GM19035 (cell line): ENCODE measurements around the gene SLC43A3.
"Not testable (repeated sequence)": the region's sequence is repeated elsewhere in the genome, so short reads cannot be mapped to it uniquely, and the experiment has no call there.

Source experiments
- ATAC-seq: cut with Tn5 transposase; IDR thresholded peaks from one replicate; pipeline ENCODE4 v1.9.1; 2021; ENCODE audit not compliant: unreplicated experiment

Gene SLC43A3

DNA sequence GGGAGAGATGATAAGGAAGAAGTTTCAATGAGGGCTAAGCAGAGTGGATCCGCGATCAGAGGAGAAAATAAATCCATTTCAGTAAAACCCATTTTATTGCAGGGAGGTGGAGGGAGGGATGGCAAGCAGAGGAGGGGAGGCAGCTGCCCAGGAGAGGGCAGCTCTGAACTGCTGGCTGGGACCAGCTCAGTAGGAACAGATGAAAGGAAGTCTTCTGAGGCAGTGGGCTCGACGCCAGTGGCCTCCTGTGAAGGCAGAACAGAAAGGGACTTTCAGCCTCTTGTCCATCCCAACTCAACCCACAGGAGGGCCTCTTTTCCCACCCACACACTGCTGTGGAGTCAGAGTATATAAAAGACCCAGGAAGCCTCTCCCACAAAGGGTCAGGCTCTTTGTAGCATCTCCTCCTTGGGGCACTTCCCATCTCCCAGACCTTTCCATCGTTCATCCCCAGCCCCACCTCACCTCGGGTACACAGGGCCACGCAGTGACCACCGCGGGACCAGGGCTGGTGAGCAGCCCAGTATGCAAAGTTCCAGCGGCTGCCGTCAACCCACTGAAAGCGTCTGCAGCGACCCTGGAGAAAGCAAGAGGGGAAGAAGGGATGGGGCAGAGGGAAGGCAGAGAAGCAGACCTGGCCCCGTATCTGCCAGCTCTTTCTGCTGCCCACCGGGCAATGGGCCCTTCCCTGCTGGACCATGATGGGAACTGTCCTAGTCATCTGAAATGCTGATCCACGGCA, 39.5 kb downstream of the SLC43A3 start:
- ATAC-seq: no peak

GRCh38 chr11:57386178-57386940, 40.6 kb downstream of the SLC43A3 start:
- no peak for ATAC-seq

DNA sequence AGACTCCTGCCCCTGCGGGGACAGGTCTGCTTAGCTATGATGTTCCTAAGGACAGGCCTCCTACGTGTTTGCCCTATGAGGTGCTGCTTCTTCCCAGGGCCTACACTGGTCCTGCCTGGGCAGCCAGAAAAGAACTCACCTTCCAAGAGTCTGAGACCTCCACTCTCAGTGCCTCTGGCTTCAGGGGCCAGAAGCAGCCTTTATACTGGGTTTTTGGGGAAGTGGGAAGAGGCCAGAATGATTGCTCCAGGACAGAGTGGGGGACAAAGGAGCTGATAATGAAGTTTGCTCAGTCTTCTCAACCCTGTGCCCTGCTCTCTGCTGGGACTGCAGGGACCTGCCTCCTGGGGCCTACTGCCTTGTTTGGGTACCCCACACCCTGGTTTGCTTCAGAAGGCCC, 45.9 kb downstream of the SLC43A3 start, which contains the start of gene PRG3:
TSS of gene PRG3 (minus strand) at position 176 of the 400 bp plus-strand sequence. CDS start 442 bp downstream, outside the sequence.
- ATAC-seq: no peak

GRCh38 chr11:57379732-57380131, 47.2 kb downstream of the SLC43A3 start:
- ATAC-seq: no peak

DNA sequence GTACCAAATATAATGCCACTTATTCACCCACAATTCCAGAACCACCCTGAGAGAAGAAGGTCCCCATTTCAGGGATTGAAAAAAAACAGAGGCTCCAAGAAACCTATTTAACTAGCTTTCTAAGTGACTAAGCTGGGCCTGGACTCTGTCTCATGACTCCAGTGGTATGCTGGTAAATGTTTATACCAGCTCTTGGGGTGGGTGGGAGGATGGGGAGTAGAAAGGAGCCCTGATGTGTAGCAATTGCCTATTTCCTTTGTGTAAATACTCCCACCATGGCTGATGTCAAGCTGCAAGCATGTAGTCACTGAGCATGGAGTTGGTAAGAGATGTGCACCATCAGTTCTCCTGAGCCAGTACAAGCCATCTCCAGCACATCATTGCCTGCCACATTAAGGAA, 48.7 kb downstream of the SLC43A3 start:
- ATAC-seq: no peak

GRCh38 chr11:57377107-57377506, 49.8 kb downstream of the SLC43A3 start:
- no peak for ATAC-seq

- no peak for ATAC-seq
Measured at GRCh38 chr11:57376095-57377090, 50.5 kb downstream of the SLC43A3 start.

GRCh38 chr11:57375490-57375889, 51.4 kb downstream of the SLC43A3 start:
- ATAC-seq: no peak

- ATAC-seq: no peak
Measured at GRCh38 chr11:57374966-57375365, 52.0 kb downstream of the SLC43A3 start.

- ATAC-seq: no peak
Measured at GRCh38 chr11:57373146-57373545, 53.8 kb downstream of the SLC43A3 start.

DNA sequence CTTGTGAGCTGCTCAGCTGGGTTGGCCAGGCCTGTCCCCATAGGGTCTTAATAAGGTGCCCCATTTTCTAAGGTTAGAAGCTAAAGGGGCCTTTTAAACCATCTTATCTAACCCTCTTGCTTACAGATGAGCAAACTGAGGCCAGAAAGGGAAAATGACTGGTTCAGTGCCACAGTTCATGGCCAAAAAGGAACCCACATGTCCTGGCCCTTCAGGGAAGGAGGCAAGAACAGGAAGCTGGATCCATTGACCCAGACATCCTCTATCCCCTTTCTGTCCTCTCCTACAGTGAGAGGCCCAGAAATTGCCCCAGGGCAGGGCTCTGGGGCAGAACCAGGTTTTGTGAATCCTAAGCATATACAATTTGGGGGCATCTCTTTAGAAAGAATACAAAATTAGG, 56.0 kb downstream of the SLC43A3 start:
- ATAC-seq: no peak

GRCh38 chr11:57370251-57370650, 56.7 kb downstream of the SLC43A3 start:
- ATAC-seq: no peak

- ATAC-seq: no peak
Measured at GRCh38 chr11:57368845-57369232, 58.1 kb downstream of the SLC43A3 start.

DNA sequence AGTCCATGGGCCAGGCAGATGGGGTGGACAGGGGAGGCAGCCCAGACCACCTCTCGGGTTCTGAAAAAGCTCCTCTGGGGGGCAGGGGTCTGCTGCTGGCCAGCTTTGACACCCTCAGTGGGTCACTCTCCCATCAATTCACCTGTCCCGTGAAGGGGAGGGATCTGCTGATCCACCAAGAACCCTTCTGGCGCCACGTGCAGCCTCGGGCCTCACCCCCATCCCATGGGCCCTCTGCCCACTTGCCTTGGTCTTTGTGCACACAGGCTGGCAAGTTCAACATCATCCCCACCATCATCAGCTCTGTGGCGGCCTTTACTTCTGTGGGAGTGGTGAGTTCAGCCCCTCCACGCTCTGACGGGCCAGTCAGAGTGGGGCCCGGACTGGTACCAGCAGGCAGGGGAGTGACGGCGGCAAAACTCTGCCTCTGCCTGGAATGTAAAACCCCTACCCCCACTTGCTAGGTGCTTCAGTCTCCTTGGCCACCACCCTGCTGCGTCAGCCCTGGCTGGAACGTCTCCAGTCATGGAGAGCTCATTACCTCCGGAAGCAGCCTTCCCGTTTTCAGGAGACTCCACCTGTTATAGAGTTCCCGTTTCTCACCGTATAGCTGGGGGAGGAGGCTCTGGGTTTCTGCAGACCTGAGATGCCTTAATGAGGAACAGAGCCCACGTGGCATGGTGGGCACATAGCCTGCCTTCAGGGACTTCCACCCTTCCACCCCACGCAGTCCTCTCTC, 58.6 kb downstream of the SLC43A3 start:
- ATAC-seq: no peak

DNA sequence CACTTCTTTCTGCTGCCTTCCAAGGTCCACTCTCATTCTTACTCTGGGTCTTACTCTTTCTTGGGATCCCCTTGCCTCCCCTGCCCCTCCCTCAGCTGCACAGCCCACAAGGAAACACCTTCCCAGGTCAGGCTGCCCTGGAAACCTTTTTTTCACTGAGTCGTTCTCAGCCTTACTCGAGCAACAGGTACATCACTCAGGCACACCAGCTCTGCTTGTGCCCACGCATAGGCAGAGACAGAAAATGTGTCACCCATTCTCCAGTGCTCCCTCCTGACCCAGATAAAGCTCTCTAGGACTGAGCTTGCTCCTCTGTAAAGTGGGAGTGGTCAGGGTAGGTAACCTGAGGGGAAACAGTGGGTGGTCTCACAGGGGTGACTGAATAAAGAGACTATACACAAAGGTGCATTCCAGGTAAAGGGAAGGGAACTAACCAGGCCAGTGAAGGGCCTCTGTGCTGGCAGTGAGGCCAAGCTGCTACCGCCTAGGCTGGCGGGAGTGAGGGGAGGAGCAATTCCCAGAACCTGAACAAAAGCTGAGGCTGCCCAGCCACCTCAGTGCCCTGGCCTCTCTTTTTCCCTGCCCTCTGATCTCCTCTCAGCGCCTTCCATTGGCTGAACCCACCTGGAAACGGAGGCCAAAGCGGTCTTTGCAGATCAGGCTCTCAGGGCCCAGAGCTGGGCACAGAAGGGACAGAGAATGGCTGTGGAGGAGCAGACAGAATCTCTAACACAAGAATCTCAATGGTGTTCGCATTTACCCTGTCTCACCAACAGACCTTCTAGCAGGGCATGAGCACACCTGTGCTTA, 61.9 kb downstream of the SLC43A3 start:
- ATAC-seq: no peak

DNA sequence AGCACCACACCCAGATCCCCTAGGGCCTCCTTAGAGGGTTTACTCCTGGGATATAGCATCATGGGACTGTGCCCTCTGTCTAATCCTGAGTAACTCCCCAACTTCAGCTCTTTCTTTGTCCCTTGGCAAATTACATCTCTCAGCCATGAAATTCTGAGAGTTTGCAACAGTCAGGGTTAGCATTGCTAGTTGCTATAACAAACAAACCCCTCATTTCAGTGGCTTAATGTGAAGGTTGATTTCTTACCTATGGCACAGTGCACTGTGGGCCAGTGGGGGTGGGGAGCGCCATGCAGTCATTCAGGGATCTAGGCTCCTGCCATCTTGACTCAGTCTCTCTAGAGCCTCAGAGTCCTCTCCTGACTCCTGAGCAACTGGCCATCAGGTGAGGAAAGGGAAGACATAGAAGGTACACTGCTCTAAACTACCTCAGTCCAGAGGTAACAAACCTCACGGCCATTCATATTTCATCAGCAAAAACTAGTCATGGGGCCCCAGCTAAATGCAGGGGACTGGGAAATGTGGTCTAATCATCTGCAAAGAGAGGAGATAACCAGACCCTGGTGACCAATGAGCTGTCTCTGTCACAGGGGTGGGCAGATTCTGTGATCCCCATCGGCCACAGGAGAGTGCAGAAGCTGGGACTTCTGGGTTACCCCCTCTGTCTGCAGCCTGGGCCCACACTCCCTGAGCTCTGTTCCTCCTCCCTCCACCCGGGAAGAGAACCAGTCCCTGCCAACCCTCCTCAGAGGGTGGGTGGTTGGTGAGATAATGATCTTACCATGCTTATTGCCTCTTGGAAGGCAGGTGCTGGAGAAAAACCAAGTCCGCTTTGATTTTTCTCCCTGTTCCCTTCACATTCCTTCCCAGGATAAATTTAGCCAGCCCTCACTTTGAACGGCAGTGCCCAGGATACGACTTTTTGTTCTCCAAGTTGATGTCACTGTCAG, 63.5 kb downstream of the SLC43A3 start:
- ATAC-seq: no peak

GRCh38 chr11:57361926-57362325, 65.0 kb downstream of the SLC43A3 start:
- no peak for ATAC-seq

DNA sequence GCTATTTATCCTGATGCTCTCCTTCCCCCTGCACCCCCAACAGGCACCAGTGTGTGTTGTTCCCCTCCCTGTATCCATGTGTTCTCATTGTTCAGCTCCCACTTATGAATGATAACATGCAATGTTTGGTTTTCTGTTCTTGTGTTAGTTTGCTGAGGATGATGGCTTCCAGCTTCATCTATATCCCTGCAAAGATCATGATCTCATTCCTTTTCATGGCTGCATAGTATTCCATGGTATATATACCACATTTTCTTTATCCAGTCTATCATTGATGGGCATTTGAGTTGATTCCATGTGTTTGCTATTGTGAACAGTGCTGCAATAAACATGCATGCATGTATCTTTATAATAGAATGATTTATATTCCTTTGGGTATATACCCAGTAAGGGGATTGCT, 65.5 kb downstream of the SLC43A3 start:
- not testable (repeated sequence) for ATAC-seq
